Retinal pigment epithelial cell (primary cell): ENCODE results near the gene TNRC6C.
"Not testable (repeated sequence)": the region's sequence is repeated elsewhere in the genome, so short reads cannot be mapped to it uniquely, and the experiment has no call there.

Source experiments
- DNase-seq: peaks from one replicate; pipeline ENCODE4 v3.0.0-alpha.2; 2010; ENCODE audit warnings: low read depth
- H3K4me3 ChIP-seq: 2 replicates; pipeline ENCODE4 v1.5.1; 2011; ENCODE audit warnings: mild to moderate bottlenecking, low read length, control low read depth, moderate library complexity
- TF ChIP-seq, protein P1 (sequence below): conservative IDR thresholded peaks from 2 replicates; pipeline ENCODE4 v1.5.1; 2011; ENCODE audit warnings: low read depth, low read length, control low read depth, inconsistent platforms

TNRC6C gene

DNA sequence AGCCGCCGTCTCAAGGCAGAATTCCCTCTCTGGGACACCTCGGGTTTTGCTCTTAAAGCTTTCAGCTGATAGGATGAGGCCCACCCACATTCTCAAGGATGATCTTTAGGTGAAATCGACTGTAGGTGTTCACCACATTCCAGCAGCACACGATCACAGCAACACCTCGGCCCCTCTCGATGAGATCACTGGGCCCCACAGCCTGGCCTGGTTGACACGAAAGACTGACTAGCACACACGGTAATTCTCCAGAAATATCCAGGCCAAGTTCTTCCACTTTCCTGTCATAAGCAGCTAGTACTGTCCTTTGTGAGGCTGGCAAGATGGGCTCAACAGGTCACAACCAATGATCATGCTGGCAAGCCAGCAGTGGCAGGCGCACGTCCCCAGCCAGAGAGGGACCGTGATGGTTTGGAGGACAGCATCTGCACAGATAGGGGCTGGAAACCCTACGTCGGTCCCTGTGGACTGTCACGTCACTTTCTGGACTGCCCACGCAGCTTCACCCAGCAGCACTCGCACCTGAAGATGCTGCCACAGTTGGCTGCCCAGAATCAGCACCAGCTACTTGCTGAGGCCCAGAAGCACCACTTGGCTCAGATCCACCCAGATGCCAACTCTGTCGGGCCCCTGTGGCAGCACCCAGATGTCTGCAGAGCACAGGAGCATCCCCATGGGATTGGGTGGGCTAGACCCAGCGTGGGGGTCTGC, 152.7 kb downstream of the TNRC6C start:
- TF ChIP-seq, protein P1, sequence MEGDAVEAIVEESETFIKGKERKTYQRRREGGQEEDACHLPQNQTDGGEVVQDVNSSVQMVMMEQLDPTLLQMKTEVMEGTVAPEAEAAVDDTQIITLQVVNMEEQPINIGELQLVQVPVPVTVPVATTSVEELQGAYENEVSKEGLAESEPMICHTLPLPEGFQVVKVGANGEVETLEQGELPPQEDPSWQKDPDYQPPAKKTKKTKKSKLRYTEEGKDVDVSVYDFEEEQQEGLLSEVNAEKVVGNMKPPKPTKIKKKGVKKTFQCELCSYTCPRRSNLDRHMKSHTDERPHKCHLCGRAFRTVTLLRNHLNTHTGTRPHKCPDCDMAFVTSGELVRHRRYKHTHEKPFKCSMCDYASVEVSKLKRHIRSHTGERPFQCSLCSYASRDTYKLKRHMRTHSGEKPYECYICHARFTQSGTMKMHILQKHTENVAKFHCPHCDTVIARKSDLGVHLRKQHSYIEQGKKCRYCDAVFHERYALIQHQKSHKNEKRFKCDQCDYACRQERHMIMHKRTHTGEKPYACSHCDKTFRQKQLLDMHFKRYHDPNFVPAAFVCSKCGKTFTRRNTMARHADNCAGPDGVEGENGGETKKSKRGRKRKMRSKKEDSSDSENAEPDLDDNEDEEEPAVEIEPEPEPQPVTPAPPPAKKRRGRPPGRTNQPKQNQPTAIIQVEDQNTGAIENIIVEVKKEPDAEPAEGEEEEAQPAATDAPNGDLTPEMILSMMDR: no peak
- no peak overlapping the region for H3K4me3 ChIP-seq
- no peak for DNase-seq

DNA sequence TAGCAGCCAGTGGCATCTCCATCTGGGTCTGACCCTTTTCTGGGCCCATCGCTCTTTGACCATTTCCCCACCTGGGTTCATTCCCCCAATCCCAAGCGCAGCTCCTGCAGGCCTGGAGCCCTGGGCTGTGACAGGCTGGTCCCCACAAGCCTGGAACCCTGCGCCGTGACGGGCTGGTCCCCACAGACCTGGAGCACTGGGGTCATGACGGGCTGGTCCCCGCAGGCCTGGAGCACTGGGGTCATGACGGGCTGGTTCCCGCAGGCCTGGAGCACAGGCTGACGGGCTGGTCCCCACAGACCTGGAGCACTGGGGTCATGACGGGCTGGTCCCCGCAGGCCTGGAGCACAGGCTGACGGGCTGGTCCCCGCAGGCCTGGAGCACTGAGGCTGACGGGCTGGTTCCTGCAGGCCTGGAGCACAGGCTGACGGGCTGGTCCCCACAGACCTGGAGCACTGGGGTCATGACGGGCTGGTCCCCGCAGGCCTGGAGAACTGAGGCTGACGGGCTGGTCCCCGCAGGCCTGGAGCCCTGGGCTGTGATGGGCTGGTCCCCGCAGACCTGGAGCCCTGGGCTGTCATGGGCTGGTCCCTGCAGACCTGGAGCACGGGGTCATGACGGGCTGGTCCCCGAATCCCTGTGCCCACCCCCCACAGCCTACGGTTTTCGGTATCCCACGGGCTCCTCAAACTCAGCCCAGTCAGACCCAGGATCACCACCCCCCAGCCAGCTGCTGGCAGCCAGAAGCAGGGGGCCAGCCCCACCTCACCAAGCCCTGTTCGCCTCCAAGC, 153.4 kb downstream of the TNRC6C start:
- DNase-seq: no peak
- no peak overlapping the region for H3K4me3 ChIP-seq
- TF ChIP-seq, protein P1: no peak

DNA sequence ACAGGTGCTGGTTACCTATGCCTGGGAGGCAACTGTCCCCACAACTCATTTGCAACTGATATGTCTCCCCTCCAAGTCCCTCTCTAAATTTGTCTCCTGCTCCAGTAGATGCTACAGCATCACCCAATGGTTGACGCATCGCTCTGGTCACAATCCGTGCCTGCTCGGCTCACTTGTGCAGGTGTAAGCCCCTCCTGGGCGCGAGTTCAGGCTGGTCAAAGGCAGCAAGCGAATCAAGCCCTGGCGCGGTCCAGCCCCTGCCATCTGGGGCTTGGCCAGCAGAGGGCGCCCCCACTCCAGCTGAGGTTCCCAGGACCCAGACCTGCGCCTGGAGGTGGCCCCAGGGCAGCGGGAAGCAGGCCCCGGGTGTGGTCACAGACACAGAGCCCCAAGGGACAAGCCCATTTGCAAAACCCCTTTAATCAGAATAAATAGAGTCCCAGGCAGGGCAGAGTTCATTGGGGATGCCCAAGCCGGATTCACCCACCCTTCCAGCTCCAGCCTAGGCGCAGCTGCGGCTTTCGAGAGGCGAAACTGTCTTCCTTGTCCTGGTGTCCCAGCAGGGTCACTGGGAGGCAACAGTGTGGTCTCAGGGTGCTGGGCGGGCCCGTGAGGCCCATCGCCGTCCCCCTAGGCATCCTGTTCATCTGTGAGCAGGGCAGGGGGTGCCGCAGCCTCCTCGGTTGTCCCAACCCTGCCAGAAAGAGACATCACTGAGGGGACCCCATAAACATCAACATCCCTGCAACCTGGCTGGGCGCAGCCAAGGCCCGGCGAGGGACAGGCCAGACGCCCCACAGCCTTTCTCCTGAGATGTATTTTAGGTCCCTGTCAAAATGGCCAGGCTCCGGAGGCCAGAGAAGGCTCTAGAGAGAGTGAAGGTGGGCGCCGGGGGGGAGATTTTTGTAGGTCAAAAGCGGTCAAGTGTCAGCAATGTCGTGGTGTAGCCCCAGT, 154.3 kb downstream of the TNRC6C start:
- DNase-seq: no peak
- TF ChIP-seq, protein P1: peak; percentile 95
- H3K4me3 ChIP-seq: no peak overlapping the region

DNA sequence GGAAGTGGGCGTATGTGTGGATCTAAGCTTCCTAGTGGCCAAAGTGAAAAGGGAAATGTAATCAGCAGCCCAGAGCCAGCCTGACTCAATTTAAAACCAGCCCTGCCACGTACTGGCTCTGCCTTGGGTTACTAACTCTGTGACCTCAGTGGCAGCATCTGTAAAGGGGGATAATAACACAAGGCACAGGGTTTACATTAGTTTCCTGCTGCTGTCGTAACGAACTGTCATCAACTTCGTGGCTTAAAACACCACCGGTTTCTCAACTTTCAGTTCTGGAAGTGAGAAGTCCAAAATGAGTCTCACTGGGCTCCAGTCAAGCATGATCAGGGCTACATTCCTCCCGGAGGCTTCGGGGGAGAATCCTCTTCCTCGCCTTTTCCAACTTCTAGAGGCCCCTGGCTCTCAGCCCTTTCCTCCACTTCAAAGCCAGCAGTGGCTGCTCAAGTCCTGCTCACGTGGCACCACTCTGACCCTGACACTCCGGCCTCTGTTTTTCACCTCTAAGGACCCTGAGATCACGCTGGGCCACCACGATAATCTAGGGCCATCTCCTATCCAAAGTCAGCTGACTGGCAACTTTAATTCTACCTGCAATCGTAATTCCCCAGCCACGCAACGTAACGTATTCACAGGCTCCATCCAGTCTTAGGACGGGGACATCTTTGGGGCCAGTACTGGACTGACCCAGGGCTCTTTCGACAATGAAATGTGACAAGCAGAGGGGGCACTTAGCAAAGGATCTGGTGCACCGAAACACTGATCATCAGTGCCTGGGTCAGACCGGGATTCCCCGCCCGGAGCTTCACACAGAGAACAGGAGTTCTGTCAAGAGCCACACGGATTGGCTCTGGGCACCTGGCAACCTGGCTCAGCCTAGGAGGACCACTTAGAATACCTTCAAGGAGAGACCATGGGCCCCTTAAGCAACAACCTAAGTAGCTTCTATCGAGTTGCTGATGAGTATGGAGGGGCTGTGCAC, 155.6 kb downstream of the TNRC6C start:
- DNase-seq: no peak
- no peak overlapping the region for H3K4me3 ChIP-seq
- TF ChIP-seq, protein P1: no peak

DNA sequence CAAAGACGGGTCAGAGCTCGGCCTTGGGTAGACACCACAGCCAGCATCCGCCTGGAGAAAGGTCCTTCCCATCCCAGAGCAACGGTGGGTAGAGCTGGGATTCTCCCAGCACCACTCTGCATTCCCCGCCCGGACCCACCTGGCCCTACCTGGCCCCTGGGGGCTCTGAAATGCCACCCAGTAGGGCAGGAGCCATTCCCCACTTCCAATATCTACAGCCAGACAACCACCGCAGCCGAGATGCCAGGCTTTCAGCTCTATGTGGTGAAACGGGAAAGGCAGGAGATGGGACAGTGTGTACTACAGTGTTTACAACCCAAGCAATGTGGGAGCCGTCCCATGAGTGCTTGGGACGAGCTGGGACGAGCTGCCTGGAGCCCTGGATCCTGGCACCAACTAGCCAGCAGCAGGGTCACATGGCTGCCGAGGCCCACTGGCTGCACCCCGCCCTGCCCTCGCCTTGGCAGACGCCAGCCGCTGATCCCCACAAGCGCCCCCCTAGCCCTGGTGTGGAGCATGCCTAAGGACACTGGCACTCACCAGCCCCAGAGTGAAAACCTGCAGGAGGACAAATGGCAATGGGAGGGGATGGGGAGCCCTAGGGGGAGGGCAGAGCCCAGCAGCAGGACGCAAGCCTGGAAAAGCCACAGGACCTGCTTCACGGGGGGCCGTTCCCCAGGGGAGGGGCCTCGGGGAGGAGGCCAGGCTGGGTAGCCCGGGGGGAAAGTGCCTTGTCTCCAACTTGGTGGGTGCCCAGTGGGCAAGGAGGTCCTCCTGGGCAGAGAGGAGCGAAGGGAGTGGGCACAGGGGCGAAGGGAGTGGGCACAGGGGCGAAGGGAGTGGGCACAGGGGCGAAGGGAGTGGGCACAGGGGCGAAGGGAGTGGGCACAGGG, 156.6 kb downstream of the TNRC6C start:
- TF ChIP-seq, protein P1: no peak
- no peak overlapping the region for H3K4me3 ChIP-seq
- peak; percentile 79 for DNase-seq

DNA sequence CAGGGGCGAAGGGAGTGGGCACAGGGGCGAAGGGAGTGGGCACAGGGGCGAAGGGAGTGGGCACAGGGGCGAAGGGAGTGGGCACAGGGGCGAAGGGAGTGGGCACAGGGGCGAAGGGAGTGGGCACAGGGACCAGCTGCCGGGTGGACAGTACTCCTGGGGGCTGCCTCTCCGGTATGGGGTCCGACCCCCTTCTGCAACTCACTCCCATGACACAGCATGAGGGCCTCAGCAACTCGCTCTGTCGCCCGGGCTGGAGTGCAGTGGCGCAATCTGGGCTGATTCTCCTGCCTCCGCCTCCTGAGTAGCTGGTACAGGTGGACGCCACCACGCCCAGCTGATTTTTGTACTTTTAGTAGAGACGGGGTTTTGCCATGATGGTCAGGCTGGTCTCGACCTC, 157.3 kb downstream of the TNRC6C start:
- H3K4me3 ChIP-seq, DNase-seq: not testable (repeated sequence)
